ENCODE results near the gene TDO2.

DNA sequence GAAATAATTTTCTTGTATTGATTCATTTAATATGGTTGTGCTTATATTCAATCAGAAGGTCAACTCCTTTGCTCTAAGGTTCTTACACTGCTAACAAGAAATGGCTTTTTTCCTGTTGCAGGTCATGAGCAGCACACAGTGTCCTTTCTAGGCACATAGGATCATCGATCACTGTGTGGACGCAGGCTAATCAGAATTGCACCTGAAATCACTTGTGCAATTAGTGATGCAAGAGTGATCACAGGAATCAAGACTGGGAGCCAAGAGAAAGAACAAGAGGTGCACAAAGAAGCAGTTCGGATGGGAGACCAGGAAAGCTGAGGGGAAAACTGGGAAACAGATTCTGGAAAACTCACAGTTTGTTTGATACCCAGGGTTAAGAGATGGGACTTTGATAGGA, 21.1 kb downstream of the TDO2 start:
- TF ChIP-seq CTCF (IDR thresholded peaks at IDR 0.05; ENCODE audit: poor library complexity) (no peak), EZH2 (IDR thresholded peaks at IDR 0.05; ENCODE audit: borderline replicate concordance) (no peak)
